ENCODE data around the gene DHRS3. TPM values are rescaled to one million over a fixed set of nuclear protein-coding genes. Genes with fewer than 3 reads are reported as not detected.
A peak's percentile ranks its signal among the peaks of the same experiment; 100 is the strongest.

DHRS3 gene
- polyA plus RNA-seq, 1 of the 3 experiments (the other 2 are of a cell fraction), result 44.8 TPM

- H3K9me3 ChIP-seq, result no peaks in the 10 kb centered on the region
- no peaks in the 10 kb centered on the region for H3K9me2 ChIP-seq
- no peaks in the 10 kb centered on the region for H3K27me3 ChIP-seq (ENCODE audit: insufficient read depth)
- ChIA-PET POLR2A (no interaction called here), CTCF (no interaction called here)
- H4K20me1 ChIP-seq (ENCODE audit: insufficient read depth), result no peaks in the 10 kb centered on the region
- peak overlapping the region; percentile 53 for H2AFZ ChIP-seq (ENCODE audit: low read depth)
- H3K27ac ChIP-seq (ENCODE audit: low read depth in 2 of 2, low read length in 1 of 2), result peak overlapping the region; percentile 53 to 76; a peak in 2 of 4 replicates
- H3F3A ChIP-seq (replicated peaks; ENCODE audit: insufficient read depth), result peaks cover 4% of the 10 kb centered on the region
- peaks cover 4 to 21% of the 10 kb centered on the region in 2 experiments; a peak in 2 of 4 replicates for H3K4me1 ChIP-seq (ENCODE audit: control insufficient read depth in 1 of 2, insufficient read depth in 2 of 2, low read depth in 1 of 2, low read length in 1 of 2)
- no peak overlapping the region for H3K4me3 ChIP-seq (ENCODE audit: low read depth in 2 of 2, low read length in 1 of 2)
- H3K36me3 ChIP-seq (replicated peaks in 1 of 2; ENCODE audit: control insufficient read depth in 1 of 2, insufficient read depth in 2 of 2, low read length in 1 of 2), result no peaks in the 10 kb centered on the region
- no peak overlapping the region for H3K4me2 ChIP-seq
- H3K79me2 ChIP-seq (ENCODE audit: insufficient read depth), result no peaks in the 10 kb centered on the region
- no peak for DNase-seq
- no peak overlapping the region for H3K9ac ChIP-seq
- WGBS (ENCODE audit: low lambda C conversion rate), result 45% methylated on average over 8 of the region's 9 CpGs
- TF ChIP-seq FOXM1 (IDR thresholded peaks at IDR 0.05; ENCODE audit: low read depth), result no peak
- TF ChIP-seq GATA2 (CRISPR knock-in tag; IDR thresholded peaks at IDR 0.05), result no peak
- TF ChIP-seq, protein P1, sequence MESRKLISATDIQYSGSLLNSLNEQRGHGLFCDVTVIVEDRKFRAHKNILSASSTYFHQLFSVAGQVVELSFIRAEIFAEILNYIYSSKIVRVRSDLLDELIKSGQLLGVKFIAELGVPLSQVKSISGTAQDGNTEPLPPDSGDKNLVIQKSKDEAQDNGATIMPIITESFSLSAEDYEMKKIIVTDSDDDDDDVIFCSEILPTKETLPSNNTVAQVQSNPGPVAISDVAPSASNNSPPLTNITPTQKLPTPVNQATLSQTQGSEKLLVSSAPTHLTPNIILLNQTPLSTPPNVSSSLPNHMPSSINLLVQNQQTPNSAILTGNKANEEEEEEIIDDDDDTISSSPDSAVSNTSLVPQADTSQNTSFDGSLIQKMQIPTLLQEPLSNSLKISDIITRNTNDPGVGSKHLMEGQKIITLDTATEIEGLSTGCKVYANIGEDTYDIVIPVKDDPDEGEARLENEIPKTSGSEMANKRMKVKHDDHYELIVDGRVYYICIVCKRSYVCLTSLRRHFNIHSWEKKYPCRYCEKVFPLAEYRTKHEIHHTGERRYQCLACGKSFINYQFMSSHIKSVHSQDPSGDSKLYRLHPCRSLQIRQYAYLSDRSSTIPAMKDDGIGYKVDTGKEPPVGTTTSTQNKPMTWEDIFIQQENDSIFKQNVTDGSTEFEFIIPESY (IDR thresholded peaks at IDR 0.05; ENCODE audit: borderline replicate concordance, low read depth), result no peak
- TF ChIP-seq, protein P2, sequence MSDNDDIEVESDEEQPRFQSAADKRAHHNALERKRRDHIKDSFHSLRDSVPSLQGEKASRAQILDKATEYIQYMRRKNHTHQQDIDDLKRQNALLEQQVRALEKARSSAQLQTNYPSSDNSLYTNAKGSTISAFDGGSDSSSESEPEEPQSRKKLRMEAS (IDR thresholded peaks at IDR 0.05; ENCODE audit: low read depth), result peak; percentile 62; the same call in 1 of the 2 replicates
- peak; percentile 65 for TF ChIP-seq TCF12 (IDR thresholded peaks at IDR 0.05)
- TF ChIP-seq CHD2 (IDR thresholded peaks at IDR 0.05; ENCODE audit: low read length, partially characterized antibody), result no peak
- TF ChIP-seq, protein P3, sequence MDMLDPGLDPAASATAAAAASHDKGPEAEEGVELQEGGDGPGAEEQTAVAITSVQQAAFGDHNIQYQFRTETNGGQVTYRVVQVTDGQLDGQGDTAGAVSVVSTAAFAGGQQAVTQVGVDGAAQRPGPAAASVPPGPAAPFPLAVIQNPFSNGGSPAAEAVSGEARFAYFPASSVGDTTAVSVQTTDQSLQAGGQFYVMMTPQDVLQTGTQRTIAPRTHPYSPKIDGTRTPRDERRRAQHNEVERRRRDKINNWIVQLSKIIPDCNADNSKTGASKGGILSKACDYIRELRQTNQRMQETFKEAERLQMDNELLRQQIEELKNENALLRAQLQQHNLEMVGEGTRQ (IDR thresholded peaks at IDR 0.05; ENCODE audit: borderline replicate concordance, low read depth, low read length), result no peak
- no peak for TF ChIP-seq YY1 (IDR thresholded peaks at IDR 0.05; ENCODE audit: low read depth)
- no peak for TF ChIP-seq RFX5 (IDR thresholded peaks at IDR 0.05; ENCODE audit: low read length)
- TF ChIP-seq TAF1 (IDR thresholded peaks at IDR 0.05; ENCODE audit: borderline replicate concordance, low read depth, low read length), result no peak
- no peak for TF ChIP-seq ELF1 (IDR thresholded peaks at IDR 0.05)
- peak; percentile 66; the same call in 1 of the 2 replicates for TF ChIP-seq RXRA (IDR thresholded peaks at IDR 0.05; ENCODE audit: borderline replicate concordance, low read depth)
- no peak for TF ChIP-seq MXI1 (IDR thresholded peaks at IDR 0.05; ENCODE audit: low read depth, low read length)
- no peak for TF ChIP-seq NRF1 (IDR thresholded peaks at IDR 0.05; ENCODE audit: low read depth, low read length)
- TF ChIP-seq JUND (IDR thresholded peaks at IDR 0.05), result no peak
- TF ChIP-seq RAD21 (IDR thresholded peaks at IDR 0.05; ENCODE audit: low read length), result no peak
- no peak for TF ChIP-seq IRF3 (IDR thresholded peaks at IDR 0.05; ENCODE audit: low read depth, low read length)
- TF ChIP-seq SMC3 (IDR thresholded peaks at IDR 0.05; ENCODE audit: low read depth, low read length), result no peak
- TF ChIP-seq FOSL2 (IDR thresholded peaks at IDR 0.05; ENCODE audit: borderline replicate concordance, low read depth), result no peak
- no peak for TF ChIP-seq RCOR1 (IDR thresholded peaks at IDR 0.05; ENCODE audit: low read length)
- TF ChIP-seq, protein P4, sequence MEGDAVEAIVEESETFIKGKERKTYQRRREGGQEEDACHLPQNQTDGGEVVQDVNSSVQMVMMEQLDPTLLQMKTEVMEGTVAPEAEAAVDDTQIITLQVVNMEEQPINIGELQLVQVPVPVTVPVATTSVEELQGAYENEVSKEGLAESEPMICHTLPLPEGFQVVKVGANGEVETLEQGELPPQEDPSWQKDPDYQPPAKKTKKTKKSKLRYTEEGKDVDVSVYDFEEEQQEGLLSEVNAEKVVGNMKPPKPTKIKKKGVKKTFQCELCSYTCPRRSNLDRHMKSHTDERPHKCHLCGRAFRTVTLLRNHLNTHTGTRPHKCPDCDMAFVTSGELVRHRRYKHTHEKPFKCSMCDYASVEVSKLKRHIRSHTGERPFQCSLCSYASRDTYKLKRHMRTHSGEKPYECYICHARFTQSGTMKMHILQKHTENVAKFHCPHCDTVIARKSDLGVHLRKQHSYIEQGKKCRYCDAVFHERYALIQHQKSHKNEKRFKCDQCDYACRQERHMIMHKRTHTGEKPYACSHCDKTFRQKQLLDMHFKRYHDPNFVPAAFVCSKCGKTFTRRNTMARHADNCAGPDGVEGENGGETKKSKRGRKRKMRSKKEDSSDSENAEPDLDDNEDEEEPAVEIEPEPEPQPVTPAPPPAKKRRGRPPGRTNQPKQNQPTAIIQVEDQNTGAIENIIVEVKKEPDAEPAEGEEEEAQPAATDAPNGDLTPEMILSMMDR (IDR thresholded peaks at IDR 0.05), result no peak
- TF ChIP-seq EZH2phosphoT487 (IDR thresholded peaks at IDR 0.05; ENCODE audit: borderline replicate concordance, low read depth), result no peak
- no peak for TF ChIP-seq USF1 (IDR thresholded peaks at IDR 0.05; ENCODE audit: borderline replicate concordance, low read depth)
- TF ChIP-seq GABPA (IDR thresholded peaks at IDR 0.05; ENCODE audit: low read depth), result no peak
- TF ChIP-seq FOXJ3 (CRISPR knock-in tag; IDR thresholded peaks at IDR 0.05), result no peak
- peak; percentile 46; the same call in 1 of the 2 replicates for TF ChIP-seq TEAD4 (IDR thresholded peaks at IDR 0.05; ENCODE audit: borderline replicate concordance, insufficient read depth)
- TF ChIP-seq SIN3A (IDR thresholded peaks at IDR 0.05; ENCODE audit: borderline replicate concordance, low read depth, low read length), result no peak
- TF ChIP-seq, protein P5, sequence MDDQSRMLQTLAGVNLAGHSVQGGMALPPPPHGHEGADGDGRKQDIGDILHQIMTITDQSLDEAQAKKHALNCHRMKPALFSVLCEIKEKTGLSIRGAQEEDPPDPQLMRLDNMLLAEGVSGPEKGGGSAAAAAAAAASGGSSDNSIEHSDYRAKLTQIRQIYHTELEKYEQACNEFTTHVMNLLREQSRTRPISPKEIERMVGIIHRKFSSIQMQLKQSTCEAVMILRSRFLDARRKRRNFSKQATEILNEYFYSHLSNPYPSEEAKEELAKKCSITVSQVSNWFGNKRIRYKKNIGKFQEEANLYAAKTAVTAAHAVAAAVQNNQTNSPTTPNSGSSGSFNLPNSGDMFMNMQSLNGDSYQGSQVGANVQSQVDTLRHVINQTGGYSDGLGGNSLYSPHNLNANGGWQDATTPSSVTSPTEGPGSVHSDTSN (IDR thresholded peaks at IDR 0.05), result no peak
Observed at GRCh38 chr1:12556368-12556930, 61.6 kb downstream of the DHRS3 start.
